Measurements from ENCODE around the gene EN2.

Gene EN2

GRCh38 chr7:155460926-155461613, 3.1 kb downstream of the EN2 start:
- no peak overlapping the region for H3K4me3 ChIP-seq (ENCODE audit: low read depth, low read length)

GRCh38 chr7:155461631-155462030, 3.7 kb downstream of the EN2 start:
- no peak for DNase-seq (ENCODE audit: low read depth)

More at GRCh38 chr7:155460926-155461613, 3.1 kb downstream of the EN2 start:
- TF ChIP-seq CTCF (IDR thresholded peaks at IDR 0.05; ENCODE audit: insufficient read depth, low read depth, low read length, missing control alignments) = no peak
- DNase-seq (ENCODE audit: low read depth) = no peak

GRCh38 chr7:155462163-155462735, 4.3 kb downstream of the EN2 start:
- no peak overlapping the region for H3K4me3 ChIP-seq (ENCODE audit: low read depth, low read length)
- DNase-seq (ENCODE audit: low read depth) = no peak
- TF ChIP-seq CTCF (IDR thresholded peaks at IDR 0.05; ENCODE audit: insufficient read depth, low read depth, low read length, missing control alignments) = no peak

More at GRCh38 chr7:155461631-155462030, 3.7 kb downstream of the EN2 start:
- H3K4me3 ChIP-seq (ENCODE audit: low read depth, low read length) = no peak overlapping the region
- no peak for TF ChIP-seq CTCF (IDR thresholded peaks at IDR 0.05; ENCODE audit: insufficient read depth, low read depth, low read length, missing control alignments)

DNA sequence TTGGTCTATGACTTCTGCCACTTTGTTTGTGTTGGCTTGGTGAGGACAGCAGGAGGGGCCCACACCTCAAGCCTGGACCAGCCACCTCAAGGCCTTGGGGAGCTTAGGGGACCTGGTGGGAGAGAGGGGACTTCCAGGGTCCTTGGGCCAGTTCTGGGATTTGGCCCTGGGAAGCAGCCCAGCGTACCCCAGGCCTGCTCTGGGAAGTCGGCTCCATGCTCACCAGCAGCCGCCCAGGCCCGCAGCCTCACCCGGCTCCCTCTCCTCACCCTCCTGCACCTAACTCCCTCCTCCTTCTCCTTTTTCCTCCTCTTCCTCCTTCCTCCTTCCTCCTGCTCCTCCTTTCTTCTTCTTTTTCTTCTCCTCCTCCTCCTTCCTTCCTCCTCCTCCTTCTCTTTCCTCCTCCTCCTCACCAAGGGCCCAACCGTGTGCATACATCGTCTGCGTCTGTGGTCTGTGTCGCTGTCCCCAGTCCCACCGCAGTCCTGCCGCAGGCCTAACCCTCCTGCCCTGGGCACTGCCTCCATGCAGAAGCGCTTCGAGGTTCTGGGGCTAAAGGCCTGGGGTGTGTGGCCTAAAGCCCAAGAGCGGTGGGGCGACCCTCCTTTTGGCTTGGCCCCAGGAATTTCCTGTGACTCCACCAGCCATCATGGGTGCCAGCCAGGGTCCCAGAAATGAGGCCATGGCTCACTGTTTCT, 5.3 kb downstream of the EN2 start:
- no peak overlapping the region for H3K4me3 ChIP-seq (ENCODE audit: low read depth, low read length)
- DNase-seq (ENCODE audit: low read depth) = no peak
- TF ChIP-seq CTCF (IDR thresholded peaks at IDR 0.05; ENCODE audit: insufficient read depth, low read depth, low read length, missing control alignments) = no peak

DNA sequence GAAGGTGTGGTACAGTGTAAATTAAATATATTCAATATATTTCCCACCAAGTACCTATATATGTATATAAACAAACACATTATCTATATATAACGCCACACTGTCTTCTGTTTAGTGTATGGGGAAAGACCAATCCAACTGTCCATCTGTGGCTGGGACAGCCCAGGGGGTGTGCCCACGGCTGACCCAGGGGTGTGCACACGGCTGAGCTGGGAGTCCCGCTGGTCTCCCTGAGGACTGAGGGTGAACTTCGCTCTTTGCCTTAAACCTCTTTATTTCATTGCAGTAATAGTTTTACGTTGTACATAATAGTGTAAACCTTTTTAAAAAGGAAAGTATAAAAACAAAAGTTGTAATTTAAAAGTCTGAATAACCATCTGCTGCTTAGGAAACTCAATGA, 6.3 kb downstream of the EN2 start:
- DNase-seq (ENCODE audit: low read depth) = no peak
- TF ChIP-seq CTCF (IDR thresholded peaks at IDR 0.05; ENCODE audit: insufficient read depth, low read depth, low read length, missing control alignments) = no peak

DNA sequence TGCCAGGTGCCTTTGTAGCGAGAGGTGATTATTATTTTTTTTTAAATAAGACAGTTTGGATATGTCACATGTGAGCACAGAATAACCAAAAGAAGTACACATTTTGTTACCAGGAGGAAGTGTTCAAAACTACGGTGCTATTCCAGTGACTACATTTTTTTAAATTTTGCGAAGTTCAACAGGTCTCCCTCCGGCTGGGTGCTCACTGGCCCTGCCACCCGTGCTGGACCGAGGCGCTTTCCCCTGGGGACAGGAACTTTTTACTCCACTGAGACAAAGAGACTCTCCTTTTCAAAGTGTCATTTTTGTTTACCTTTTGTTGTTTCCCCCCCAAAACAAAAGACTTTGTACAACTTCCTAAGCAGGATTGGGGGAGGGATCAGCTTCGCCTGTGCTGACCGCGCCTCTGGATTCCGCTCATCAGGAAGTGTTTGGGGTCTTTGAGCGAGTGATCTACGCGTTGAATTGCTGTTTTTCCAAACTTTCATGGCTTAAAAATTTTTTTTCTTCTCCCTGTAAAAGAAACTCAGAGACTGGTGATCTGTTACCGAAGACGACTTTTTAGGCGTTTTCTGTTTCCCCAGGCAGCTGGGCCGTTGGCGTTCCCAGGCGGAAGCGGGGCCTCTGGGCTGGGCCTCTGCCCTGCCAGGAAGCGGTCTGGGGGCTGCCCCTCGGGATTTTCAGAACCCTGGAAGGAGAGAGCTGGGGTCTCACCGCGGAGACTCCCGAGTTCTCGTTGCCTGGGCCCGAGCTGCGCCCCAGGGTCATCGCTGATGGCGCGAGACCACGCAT, 7.2 kb downstream of the EN2 start:
- H3K4me3 ChIP-seq (ENCODE audit: low read depth, low read length) = no peak overlapping the region
- no peak for TF ChIP-seq CTCF (IDR thresholded peaks at IDR 0.05; ENCODE audit: insufficient read depth, low read depth, low read length, missing control alignments)
- DNase-seq (ENCODE audit: low read depth) = no peak

More for the DNA sequence above, 6.3 kb downstream of the EN2 start:
- no peak overlapping the region for H3K4me3 ChIP-seq (ENCODE audit: low read depth, low read length)

Data from GM12865 (cell line).